Activated gamma-delta T cell (primary cell): ENCODE results near the gene FOXN4.

Source experiments
- DNase-seq: peaks from one replicate; lab custom pipeline; 2025; lab: John Stamatoyannopoulos, UW

The FOXN4 gene

DNA sequence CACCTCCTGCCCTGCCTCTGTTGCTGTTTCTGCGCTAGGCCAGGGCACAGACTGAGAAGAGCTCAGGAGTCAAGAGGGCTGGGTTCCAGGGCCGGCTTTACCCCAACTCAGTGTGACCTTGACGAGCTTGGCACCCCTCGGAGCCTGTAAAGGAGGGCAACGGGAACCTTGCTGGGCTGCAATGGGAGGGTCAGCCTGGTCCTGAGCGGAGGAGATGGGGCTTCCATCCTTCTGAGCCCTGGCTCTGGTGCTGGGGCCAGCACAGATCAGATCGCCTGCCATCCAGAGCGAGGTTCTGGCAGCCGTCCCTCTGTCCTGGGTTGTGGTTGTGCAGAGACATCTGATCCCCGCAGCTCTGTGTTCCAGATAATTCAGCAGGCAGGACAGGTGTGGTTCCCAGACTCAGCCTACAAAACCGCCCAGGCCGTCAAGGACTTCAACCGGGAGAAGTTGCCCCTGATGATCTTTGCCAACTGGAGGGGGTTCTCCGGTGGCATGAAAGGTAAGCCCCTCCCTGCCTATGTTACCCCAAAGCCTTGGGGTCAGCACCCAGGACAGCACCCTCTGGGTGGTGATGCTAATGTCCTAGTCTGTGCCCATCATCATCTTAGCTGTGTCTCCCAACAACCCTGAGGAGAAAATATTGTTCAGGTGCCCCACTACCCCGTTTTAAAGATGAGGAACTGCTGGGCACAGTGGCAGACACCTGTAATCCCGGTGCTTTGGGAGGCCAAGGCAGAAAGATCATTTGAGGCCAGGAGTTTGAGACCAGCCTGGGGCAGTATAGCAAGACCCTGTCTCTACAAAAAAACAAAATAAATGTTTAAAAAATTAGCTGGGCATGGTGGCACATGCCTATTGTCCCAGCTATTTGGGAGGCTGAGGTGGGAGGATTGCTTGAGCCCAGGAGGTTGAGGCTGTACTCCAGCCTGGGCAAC, 50.2 kb downstream of the FOXN4 start:
- DNase-seq, result no peak

DNA sequence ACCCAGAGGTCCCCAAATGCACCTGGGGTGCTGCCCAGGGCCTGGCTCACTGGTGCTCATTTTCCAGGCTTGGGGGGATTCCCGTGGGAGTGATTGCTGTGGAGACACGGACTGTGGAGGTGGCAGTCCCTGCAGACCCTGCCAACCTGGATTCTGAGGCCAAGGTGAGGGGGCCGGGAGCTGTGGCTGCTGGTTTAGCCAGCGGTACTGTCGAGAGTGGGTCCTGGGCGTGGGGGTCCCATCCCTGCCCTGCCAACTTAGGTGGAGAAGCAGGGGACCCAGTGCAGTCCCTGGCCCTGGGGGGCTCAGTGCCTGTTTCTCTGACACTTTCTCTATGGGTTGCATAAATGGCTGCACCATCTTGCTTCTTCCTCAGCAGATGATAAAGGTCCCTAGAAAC, 50.9 kb downstream of the FOXN4 start:
- DNase-seq, result no peak

DNA sequence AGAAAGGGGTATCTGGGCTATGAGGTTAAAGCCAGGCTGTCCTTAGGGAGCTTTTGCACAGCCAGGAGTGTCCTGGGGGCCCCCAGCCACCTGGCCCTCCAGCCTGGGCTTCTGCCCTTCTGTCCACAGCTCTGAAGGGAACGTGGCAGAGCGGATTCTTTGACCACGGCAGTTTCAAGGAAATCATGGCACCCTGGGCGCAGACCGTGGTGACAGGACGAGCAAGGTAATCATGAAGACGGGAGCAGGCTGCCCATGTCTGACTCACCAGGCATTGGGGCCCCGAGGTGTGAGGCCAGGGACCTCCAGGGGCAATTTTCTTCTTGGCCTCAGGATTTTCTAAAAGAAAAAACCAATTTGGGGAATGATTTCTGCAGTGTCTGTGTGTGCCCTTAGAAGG, 53.1 kb downstream of the FOXN4 start:
- DNase-seq, result no peak

DNA sequence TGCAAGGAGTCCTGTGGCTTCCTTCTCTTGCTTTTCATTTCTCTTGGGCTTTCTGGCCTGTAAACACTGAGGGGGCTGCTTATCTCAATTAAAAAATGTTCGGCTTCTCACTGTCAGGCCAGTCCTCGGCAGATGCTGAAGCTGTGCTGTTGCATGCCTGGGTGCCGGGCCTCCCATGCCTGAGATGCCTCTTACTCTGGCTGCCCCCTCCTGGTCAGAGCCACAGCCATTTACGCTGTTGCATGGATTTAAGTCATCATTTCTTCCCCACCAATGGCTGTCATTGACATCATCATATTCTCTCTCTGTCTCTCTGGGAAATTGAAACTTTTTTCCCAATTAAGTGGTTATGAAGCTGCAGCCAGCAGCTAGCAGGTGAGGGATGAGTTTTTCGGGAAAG, 53.7 kb downstream of the FOXN4 start:
- DNase-seq, result no peak

DNA sequence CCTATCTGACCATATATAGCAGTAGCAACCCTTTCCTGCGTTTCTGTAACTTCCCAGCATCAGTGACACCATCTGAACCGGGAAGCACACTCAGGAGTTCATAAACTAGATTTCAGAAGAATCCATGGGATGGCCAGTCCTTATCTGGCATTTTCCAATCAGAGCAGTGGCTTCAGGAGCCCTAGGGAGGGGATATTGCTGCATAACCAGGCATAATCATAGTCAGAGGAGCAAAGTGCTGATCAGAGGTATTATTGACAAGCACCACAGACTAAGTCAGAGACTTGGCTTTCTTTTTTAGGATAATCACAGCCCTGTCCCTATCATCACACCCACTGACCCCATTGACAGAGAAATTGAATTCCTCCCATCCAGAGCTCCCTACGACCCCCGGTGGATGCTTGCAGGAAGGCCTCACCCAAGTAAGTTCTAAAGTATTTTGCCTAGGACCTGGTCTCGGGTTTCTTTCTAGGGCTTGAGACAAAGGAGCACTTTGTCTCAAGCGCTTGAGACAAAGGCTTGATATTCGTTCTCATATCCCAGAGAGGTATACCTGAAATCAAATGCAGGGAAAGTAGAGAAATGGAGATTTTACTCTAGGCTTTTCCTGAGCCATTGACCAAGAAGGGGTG, 55.1 kb downstream of the FOXN4 start:
- no peak for DNase-seq

DNA sequence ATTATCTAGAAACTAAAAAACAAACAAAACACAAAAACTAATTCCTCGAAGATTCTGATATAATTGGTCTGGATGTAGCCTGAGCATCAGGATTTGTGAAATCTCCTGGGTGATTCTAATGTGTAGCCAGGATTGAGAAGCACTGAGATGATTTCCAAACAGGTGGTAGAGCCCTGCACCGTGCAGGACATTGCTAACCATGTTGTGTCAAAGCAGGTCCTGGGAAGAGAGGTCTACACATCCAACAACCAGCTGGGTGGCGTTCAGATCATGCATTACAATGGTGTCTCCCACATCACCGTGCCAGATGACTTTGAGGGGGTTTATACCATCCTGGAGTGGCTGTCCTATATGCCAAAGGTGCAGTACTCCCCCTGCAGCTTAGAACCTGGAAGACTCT, 56.3 kb downstream of the FOXN4 start:
- no peak for DNase-seq

DNA sequence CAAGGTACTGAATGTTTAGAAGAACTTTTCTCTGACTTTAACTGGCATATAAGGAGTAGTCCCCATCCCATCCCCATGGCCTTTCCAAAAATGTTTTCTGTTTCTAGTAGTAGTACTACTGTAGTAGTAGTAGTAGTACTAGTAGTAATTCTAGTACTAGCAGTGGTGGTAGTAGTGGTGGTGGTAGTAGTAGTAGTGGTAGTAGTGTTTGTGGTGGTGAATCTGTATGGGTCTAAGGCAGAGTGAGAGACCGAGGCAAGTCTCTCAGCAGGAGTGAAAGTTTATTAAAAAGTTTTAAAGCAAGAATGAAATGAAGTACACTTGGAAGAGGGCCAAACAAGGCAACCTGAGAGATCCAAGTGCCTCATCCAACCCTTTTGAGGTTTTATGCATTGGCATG, 58.6 kb downstream of the FOXN4 start:
- DNase-seq, result no peak

DNA sequence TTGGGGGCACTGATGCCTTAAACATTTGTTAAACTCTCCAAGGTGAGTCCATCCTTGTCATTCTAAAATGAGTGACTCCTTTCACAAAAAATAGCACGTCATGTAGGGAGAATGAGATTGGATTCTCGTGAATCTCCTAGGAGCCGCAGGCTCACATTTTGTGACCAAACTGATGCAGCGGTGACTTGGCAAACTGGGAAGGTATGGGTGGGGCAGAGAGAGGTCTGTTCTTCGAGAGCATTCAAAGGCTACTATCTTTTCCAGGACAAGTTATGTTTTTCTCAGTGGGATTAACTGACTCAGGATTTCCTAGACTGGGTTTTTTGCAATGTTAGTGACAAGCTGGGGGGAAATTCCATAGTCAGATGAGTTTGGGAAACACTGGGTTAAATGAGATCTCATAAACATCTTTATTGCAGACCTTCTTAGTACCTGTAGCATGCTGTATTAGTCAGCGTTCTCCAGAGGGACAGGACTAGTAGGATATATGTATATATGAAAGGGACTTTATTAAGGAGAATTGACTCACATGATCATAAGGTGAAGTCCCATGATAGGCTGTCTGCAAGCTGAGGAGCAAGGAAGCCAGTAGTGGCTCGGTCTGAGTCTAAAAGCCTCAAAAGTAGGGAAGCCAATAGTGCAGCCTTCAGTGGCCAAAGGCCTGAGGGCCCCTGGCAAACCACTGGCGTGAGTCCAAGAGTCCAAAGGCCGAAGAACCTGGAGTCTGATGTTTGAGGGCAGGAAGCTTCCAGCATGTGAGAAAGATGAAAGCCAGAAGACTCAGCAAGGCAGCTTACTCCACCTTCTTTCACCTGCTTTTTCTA, 61.0 kb downstream of the FOXN4 start:
- no peak for DNase-seq

DNA sequence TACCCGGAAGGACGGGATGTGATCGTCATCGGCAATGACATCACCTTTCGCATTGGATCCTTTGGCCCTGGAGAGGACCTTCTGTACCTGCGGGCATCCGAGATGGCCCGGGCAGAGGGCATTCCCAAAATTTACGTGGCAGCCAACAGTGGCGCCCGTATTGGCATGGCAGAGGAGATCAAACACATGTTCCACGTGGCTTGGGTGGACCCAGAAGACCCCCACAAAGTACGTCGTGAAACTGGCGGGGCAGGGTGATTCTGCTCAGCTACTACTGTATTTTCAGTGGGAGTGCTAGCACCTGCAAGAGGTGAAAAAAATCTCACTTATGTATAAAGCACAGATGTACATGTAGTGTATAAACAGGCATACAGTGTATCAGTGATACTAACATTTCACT, 62.9 kb downstream of the FOXN4 start:
- DNase-seq, result no peak

DNA sequence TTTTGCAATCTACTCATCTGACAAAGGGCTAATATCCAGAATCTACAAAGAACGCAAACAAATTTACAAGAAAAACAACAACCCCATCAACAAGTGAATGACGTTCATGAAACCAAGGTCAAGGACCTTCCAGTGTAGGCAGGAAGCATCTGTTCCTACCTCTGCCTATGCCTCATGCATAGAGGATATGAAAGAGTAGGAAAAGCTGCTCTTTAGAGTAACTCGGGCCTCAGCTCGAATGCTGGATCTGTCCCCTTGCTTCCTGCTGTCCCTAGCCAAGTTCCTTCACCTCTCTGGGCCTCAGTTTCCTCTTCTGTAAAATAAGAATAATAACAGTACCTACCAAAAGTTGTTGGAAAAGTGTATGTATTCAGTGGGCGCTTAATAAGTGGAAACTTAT, 65.0 kb downstream of the FOXN4 start:
- DNase-seq, result no peak

DNA sequence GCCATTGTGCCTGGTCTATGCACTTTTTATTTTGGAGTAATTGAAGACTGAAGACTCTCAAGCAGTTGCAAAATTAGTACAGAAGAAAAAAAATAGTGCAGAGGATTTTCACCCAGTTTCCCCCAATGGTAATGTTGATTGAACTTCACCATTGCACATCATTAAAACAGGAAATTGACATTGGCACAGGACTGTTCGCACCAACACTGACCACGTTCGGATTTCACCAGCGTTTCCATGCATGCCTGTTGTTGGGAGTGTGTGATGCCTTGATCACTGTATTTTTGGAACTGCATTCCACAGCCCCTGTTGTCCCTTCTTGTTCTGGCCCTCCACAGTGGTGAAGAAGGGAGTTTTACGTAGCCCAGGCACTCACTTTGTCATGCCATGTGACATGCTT, 67.1 kb downstream of the FOXN4 start:
- DNase-seq, result no peak

DNA sequence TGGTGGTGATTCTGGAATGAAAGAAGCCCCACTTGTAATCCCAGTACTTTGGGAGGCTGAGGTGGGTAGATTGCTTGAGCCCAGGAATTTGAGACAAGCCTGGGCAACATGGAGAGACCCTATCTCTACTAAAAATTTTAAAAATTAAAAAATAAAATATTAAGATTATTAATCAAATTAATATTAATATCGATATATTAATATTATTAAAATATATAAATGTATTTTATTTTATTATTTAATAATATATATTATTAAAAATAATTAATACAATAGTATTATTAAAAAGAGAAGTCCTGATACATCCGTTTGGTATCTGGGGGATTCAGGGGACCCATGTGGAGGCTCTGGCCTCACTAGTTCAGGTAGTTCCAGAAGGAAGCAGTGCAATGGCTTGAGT, 68.7 kb downstream of the FOXN4 start:
- no peak for DNase-seq

DNA sequence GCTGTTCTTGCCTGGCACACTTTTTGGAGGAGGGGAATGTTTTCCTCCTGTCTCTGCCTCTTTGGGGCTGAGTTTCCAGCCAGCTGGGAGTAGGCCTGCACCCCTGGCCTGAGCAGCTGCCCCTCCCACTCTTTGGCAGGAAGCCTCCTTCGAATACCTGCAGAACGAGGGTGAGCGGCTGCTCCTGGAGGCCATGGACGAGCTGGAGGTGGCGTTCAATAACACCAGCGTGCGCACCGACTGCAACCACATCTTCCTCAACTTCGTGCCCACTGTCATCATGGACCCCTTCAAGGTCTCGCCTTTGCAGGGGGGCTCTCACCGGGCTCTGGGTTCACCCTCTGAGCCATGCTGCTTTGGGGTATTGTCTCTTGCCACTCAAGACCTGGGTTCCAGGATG, 69.4 kb downstream of the FOXN4 start:
- DNase-seq, result no peak

DNA sequence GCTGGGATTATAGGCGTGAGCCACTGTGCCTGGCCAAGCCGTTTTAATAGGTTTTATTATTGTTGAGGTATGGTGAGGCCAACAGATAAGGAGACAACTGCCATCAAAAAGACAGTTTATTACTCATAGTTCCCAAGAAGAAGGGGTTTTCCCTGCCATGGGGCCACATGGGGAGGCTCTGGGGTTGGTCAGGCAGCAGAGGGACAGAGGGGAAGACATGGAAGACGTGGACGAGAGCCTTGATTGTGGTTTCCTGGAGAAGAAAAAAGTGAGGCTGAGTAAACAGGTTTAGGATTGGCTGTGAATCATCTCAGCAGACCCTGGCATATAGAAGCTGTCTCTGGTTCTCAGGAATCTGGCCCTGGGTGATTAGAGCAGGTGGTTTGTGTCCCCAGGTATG, 69.9 kb downstream of the FOXN4 start:
- DNase-seq, result no peak

DNA sequence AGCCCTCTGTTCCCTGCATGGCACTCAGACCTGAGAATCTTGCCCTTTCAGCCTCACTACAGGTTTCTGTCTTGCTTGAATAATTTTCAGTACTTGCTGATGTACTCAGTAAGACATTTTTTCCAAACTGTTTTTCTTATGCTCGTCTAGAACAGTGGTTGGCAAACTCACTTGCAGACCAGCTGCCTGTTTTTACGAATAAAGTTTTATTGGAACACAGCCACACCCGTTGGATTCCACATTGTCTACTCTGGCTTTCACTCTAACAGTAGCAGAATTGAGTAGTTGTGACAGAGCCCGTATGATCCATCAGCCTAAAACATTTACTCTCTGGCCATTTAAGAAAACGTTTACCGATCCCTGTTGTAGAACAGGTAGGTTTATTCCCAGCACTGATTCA, 72.8 kb downstream of the FOXN4 start:
- no peak for DNase-seq

DNA sequence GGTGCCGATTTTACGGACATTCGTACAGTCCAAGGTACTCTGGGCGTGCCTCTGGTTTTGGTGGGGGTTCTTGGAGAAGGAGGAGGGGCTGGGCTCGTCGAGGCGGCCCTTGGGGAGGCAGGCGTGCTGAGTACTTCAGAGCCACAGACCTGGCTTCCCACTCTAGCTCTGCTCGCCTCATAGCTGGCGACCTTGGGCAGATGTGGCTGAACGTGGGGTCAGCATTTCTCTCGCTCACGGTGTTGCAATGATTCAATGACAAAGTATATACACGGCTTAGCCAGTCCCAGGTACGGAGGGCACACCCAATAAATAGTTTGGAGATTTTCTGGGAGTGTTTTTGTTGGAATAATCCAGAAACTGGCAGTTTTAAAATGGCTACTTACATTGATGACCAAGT, 75.1 kb downstream of the FOXN4 start:
- no peak for DNase-seq

DNA sequence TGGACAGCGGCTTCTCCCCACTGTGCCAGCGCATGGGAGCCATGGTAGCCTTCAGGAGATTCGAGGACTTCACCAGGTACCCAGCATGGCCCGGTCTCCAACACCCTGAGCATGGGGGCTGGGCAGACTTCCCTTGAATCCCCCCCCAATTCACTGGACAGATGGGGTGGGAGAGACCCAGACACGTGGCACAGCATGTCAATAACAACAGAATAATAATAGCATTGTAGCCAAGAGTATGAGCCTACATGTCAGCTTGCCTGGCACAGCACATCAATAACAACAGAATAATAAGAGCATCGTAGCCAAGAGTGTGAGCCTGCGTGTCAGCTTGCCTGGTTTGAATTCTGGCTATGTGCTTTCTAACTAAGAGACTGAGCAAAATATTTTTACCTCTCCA, 76.4 kb downstream of the FOXN4 start:
- DNase-seq, result no peak

DNA sequence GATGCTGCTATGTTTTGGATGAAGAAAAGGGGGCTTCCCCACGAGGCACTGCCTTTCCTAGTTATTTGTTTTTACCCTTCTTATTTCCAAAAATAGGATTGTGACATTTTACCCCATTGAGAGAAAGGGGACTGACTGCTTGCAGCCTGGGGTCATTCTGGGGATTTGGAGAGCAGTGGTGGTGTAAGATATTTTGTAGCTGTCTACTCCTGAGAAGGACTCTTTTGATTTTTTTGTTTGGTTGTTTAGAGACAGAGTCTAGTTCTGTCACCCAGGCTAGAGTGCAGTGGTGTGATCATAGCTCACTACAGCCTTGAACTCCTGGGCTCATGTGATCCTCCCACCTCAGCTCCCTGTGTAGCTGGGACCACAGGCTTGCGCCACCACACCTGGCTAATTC, 78.9 kb downstream of the FOXN4 start:
- DNase-seq, result no peak

DNA sequence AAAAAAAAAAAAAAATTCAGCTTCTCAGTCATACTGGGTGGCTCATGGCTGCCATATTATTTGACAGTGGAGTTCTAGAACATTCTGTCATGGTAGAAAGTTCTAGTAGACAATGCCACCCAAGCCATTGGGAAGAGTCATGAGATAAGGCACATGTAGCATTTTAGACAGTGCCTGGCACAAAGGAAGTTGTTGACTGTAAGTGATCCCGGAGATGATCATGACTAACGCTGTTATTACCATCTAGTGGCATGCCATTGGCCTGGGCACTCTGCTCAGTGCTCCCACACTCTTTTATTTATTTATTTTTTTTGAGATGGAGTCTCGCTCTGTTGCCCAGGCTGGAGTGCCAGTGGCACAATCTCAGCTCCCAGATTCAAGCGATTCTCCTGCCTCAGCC, 80.4 kb downstream of the FOXN4 start:
- DNase-seq, result no peak
